Chondrocyte (in vitro differentiated cells): ENCODE measurements around the gene HOGA1. TPM values are rescaled to one million over a fixed set of nuclear protein-coding genes. Genes with fewer than 3 reads are reported as not detected.
"Not testable (repeated sequence)": the region's sequence is repeated elsewhere in the genome, so short reads cannot be mapped to it uniquely, and the experiment has no call there.

Source experiments
- DNase-seq: peaks from one replicate; pipeline ENCODE4 v3.0.0; 2021; ENCODE audit warnings: mixed read lengths, low spot score
- H3K27ac Mint-ChIP-seq: one replicate; pipeline ENCODE4 v1.8.0; 2021; ENCODE audit warnings: mild to moderate bottlenecking, moderate library complexity, mixed read lengths; ENCODE audit not compliant: unreplicated experiment
- H3K27me3 Mint-ChIP-seq: 2 replicates; pipeline ENCODE4 v1.8.0; 2021; ENCODE audit warnings: low read depth, mixed read lengths
- H3K36me3 Mint-ChIP-seq: 2 replicates; pipeline ENCODE4 v1.8.0; 2021; ENCODE audit warnings: low read depth, mixed read lengths
- H3K4me1 Mint-ChIP-seq: 2 replicates; pipeline ENCODE4 v1.8.0; 2021; ENCODE audit warnings: low read depth, mild to moderate bottlenecking, mixed read lengths
- H3K4me3 Mint-ChIP-seq: one replicate; pipeline ENCODE4 v1.8.0; 2021; ENCODE audit warnings: mild to moderate bottlenecking, moderate library complexity, mixed read lengths; ENCODE audit not compliant: unreplicated experiment
- H3K9me3 Mint-ChIP-seq: 2 replicates; pipeline ENCODE4 v1.8.0; 2021; ENCODE audit warnings: low read depth, mixed read lengths
- total RNA-seq: library from RNA; stranded (reverse); gene quantifications from 3 replicates; pipeline ENCODE4 v1.2.1, GENCODE V29; 2021
- TF ChIP-seq, protein P1 (sequence below): fragments of 200-600 bp; sonication (generic); IDR thresholded peaks from 2 replicates; pipeline ENCODE4 v1.5.0; 2021; ENCODE audit warnings: antibody characterized with exemption, mild to moderate bottlenecking, moderate library complexity

Gene HOGA1
- total RNA-seq, 1 donor from 2014 or later = 0.12 TPM

DNA sequence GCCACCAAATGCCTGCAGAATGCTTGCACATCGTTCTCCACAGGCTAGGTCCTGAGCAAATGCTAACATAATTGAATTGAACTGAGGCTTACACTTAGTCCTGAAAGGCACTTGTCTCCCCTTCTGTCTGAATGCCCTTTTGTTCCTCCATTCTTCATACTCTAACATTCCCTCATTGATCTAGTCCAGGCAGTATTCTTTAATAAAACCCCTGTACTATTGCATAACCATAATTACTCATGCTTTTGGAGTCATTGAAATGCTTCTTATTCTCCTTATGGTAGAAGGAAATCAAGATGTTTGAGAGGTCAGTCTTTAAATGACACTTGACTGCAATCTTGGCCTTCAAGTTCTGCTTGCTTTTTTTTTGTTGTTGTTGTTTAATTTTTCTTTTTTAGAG, 63.4 kb downstream of the HOGA1 start:
- Mint-ChIP-seq H3K36me3 (peaks cover 4% of the 10 kb centered on the region), H3K4me3 (no peak overlapping the region), H3K9me3 (no peaks in the 10 kb centered on the region), H3K27ac (peak overlapping the region; percentile 93), H3K27me3 (no peaks in the 10 kb centered on the region), H3K4me1 (peaks cover 45% of the 10 kb centered on the region)
- DNase-seq = no peak
- TF ChIP-seq, protein P1, sequence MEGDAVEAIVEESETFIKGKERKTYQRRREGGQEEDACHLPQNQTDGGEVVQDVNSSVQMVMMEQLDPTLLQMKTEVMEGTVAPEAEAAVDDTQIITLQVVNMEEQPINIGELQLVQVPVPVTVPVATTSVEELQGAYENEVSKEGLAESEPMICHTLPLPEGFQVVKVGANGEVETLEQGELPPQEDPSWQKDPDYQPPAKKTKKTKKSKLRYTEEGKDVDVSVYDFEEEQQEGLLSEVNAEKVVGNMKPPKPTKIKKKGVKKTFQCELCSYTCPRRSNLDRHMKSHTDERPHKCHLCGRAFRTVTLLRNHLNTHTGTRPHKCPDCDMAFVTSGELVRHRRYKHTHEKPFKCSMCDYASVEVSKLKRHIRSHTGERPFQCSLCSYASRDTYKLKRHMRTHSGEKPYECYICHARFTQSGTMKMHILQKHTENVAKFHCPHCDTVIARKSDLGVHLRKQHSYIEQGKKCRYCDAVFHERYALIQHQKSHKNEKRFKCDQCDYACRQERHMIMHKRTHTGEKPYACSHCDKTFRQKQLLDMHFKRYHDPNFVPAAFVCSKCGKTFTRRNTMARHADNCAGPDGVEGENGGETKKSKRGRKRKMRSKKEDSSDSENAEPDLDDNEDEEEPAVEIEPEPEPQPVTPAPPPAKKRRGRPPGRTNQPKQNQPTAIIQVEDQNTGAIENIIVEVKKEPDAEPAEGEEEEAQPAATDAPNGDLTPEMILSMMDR = no peak

- Mint-ChIP-seq H3K36me3 (peaks cover 13% of the 10 kb centered on the region), H3K9me3 (no peaks in the 10 kb centered on the region), H3K4me3 (peak overlapping the region; percentile 1), H3K27ac (peak overlapping the region; percentile 93), H3K27me3 (no peaks in the 10 kb centered on the region), H3K4me1 (peaks cover 41% of the 10 kb centered on the region)
- TF ChIP-seq, protein P1 = no peak
- no peak for DNase-seq
Measured at GRCh38 chr10:97648562-97649404, 64.6 kb downstream of the HOGA1 start.

GRCh38 chr10:97649405-97649750, 65.2 kb downstream of the HOGA1 start:
- Mint-ChIP-seq H3K36me3 (peaks cover 16% of the 10 kb centered on the region), H3K4me1 (peaks cover 41% of the 10 kb centered on the region), H3K27ac (peak overlapping the region; percentile 93), H3K4me3 (peak overlapping the region; percentile 1)
- not testable (repeated sequence) for H3K27me3 Mint-ChIP-seq, H3K9me3 Mint-ChIP-seq, DNase-seq

GRCh38 chr10:97650726-97651125, 66.5 kb downstream of the HOGA1 start:
- TF ChIP-seq, protein P1 = no peak
- H3K4me3 Mint-ChIP-seq = no peak overlapping the region
- H3K9me3 Mint-ChIP-seq = no peaks in the 10 kb centered on the region
- peaks cover 41% of the 10 kb centered on the region for H3K4me1 Mint-ChIP-seq
- H3K27me3 Mint-ChIP-seq = no peaks in the 10 kb centered on the region
- peak overlapping the region; percentile 93 for H3K27ac Mint-ChIP-seq
- peaks cover 14% of the 10 kb centered on the region for H3K36me3 Mint-ChIP-seq
- no peak for DNase-seq

DNA sequence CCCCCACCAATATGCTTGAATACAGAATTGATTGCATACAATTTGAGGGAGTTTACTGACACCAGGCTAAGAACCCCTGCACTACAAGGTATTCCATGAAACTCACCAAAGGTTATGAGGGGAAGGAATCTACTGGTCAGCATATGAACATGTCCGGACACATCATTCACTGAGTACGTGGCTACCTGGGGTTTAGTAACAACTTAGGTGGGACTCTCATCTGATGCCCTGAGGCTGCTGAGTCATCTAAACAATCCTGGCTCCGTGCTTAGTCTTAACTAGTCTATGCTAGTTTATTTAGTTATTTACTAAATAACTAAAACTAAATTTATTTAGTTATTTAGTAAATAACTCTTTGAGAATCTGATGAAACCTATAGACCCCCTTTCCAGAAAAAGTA, 67.6 kb downstream of the HOGA1 start:
- Mint-ChIP-seq H3K36me3 (peaks cover 16% of the 10 kb centered on the region), H3K4me3 (no peak overlapping the region), H3K27ac (no peak overlapping the region)

More for the DNA sequence above, 67.6 kb downstream of the HOGA1 start:
- TF ChIP-seq, protein P1 = no peak
- no peaks in the 10 kb centered on the region for H3K9me3 Mint-ChIP-seq
- no peak for DNase-seq
- H3K27me3 Mint-ChIP-seq = no peaks in the 10 kb centered on the region
- peaks cover 41% of the 10 kb centered on the region for H3K4me1 Mint-ChIP-seq
